ENCODE data around the gene AHRR. TPM values are rescaled to one million over a fixed set of nuclear protein-coding genes. Genes with fewer than 3 reads are reported as not detected.

The AHRR gene
- total and polyA plus RNA-seq, 9 donors: 1.4 to 6.9 (median 2.8) TPM

DNA sequence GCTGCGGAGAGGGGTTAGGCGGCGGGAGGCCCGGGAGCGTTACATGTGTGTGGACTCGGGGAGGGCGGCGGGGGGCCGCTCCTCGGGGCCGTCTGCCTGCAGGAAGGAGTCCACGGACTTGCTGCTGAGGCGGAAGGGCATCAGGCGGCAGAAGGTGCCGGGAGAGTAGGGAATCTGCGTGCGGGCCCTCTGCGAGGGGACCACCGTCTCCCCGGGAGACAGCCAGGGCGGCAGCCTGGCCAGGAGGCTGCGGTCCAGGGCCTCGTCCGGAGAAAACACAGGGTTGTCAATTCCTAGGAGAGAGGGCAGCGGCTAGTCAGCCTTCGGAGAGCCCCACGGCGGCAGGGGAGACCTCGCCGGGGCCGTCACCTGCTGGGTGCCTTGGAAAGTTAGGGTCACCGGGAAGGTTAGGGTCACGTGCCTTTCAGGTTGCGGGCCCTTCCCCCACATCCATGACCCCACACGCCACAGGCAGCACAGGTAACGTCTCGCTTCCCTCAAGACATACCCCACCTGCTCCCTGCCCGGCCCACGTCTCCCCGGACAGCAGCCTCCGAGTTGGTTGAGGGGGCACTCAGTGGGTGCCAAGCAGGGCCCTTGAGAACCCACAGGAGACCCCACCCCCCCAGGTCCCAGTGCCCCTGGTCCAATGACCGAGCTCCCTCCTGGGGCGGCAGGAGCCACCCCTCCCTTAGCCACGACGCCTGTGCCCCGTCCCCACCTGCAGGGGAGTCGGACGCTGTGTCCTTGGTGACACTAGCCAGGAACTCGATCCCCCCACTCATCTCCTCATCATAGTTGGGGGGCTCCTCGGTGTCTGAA is 153.5 kb downstream of the AHRR start:
- no peak overlapping the region for H3K27ac ChIP-seq (ENCODE audit: low read length)
- H3K9me3 ChIP-seq (replicated peaks; ENCODE audit: control insufficient read depth, low read depth, low read length): no peaks in the 10 kb centered on the region
- H3K4me1 ChIP-seq (ENCODE audit: control insufficient read depth, insufficient read depth, low read length): peaks cover 27% of the 10 kb centered on the region
- peaks cover 12% of the 10 kb centered on the region for H3K36me3 ChIP-seq (ENCODE audit: control insufficient read depth, insufficient read depth, low read length)
- WGBS (ENCODE audit: insufficient coverage): 2% methylated on average over 30 of the region's 50 CpGs
- DNase-seq: no peak
- H3K4me3 ChIP-seq (ENCODE audit: low read length): peak overlapping the region; percentile 27
- H3K27me3 ChIP-seq (ENCODE audit: control insufficient read depth, insufficient read depth, low read length): peaks cover 10% of the 10 kb centered on the region

- Histone ChIP-seq H3K36me3 (ENCODE audit: control insufficient read depth, insufficient read depth, low read length) (peaks cover 9% of the 10 kb centered on the region), H3K4me3 (ENCODE audit: low read length) (no peak overlapping the region), H3K9me3 (replicated peaks; ENCODE audit: control insufficient read depth, low read depth, low read length) (no peaks in the 10 kb centered on the region), H3K27ac (ENCODE audit: low read length) (no peak overlapping the region), H3K27me3 (ENCODE audit: control insufficient read depth, insufficient read depth, low read length) (peaks cover 10% of the 10 kb centered on the region), H3K4me1 (ENCODE audit: control insufficient read depth, insufficient read depth, low read length) (peaks cover 27% of the 10 kb centered on the region)
- 75% methylated on average over 6 of the region's 8 CpGs for WGBS (ENCODE audit: insufficient coverage)
- DNase-seq: no peak
Observed at GRCh38 chr5:475704-476101, 154.2 kb downstream of the AHRR start.

GRCh38 chr5:476102-476813 is 154.7 kb downstream of the AHRR start:
- Histone ChIP-seq H3K9me3 (replicated peaks; ENCODE audit: control insufficient read depth, low read depth, low read length) (no peaks in the 10 kb centered on the region), H3K4me3 (ENCODE audit: low read length) (no peak overlapping the region), H3K27me3 (ENCODE audit: control insufficient read depth, insufficient read depth, low read length) (peaks cover 10% of the 10 kb centered on the region), H3K36me3 (ENCODE audit: control insufficient read depth, insufficient read depth, low read length) (peaks cover 4% of the 10 kb centered on the region), H3K4me1 (ENCODE audit: control insufficient read depth, insufficient read depth, low read length) (peaks cover 25% of the 10 kb centered on the region), H3K27ac (ENCODE audit: low read length) (no peak overlapping the region)
- no peak for DNase-seq
- WGBS (ENCODE audit: insufficient coverage): 79% methylated on average over 51 of the region's 51 CpGs

- DNase-seq: no peak
- H3K27ac ChIP-seq (ENCODE audit: low read length): no peak overlapping the region
- WGBS (ENCODE audit: insufficient coverage): 65% methylated on average over 5 of the region's 9 CpGs
- no peaks in the 10 kb centered on the region for H3K36me3 ChIP-seq (ENCODE audit: control insufficient read depth, insufficient read depth, low read length)
- no peak overlapping the region for H3K4me3 ChIP-seq (ENCODE audit: low read length)
- H3K4me1 ChIP-seq (ENCODE audit: control insufficient read depth, insufficient read depth, low read length): peaks cover 20% of the 10 kb centered on the region
- peaks cover 10% of the 10 kb centered on the region for H3K27me3 ChIP-seq (ENCODE audit: control insufficient read depth, insufficient read depth, low read length)
- H3K9me3 ChIP-seq (replicated peaks; ENCODE audit: control insufficient read depth, low read depth, low read length): no peaks in the 10 kb centered on the region
Observed at GRCh38 chr5:476814-477175, 155.3 kb downstream of the AHRR start.

DNA sequence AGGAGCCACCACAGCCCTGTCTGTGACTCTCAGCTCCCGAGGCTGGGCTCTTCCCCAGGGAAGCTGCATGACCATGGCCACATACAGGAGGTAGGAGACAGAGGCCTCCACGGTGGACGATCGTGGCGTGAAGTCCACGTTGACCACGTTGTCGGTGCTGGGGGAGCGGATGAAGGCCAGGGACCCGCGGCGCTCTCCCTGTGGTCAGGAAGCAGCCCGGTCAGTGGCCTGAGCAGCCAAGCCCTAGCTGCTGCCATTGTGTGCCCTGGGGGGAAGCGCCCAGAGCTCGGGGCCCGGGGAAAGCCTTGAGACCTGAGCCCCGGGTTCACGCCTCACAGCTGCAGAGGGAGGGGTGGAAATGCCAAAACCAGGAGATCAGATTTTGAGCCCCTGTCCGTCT is 155.7 kb downstream of the AHRR start:
- no peak overlapping the region for H3K27ac ChIP-seq (ENCODE audit: low read length)
- no peak overlapping the region for H3K4me3 ChIP-seq (ENCODE audit: low read length)
- no peaks in the 10 kb centered on the region for H3K36me3 ChIP-seq (ENCODE audit: control insufficient read depth, insufficient read depth, low read length)
- WGBS (ENCODE audit: insufficient coverage): 84% methylated on average over 19 of the region's 19 CpGs
- H3K4me1 ChIP-seq (ENCODE audit: control insufficient read depth, insufficient read depth, low read length): peaks cover 15% of the 10 kb centered on the region
- H3K27me3 ChIP-seq (ENCODE audit: control insufficient read depth, insufficient read depth, low read length): peaks cover 10% of the 10 kb centered on the region
- no peaks in the 10 kb centered on the region for H3K9me3 ChIP-seq (replicated peaks; ENCODE audit: control insufficient read depth, low read depth, low read length)
- DNase-seq: no peak

DNA sequence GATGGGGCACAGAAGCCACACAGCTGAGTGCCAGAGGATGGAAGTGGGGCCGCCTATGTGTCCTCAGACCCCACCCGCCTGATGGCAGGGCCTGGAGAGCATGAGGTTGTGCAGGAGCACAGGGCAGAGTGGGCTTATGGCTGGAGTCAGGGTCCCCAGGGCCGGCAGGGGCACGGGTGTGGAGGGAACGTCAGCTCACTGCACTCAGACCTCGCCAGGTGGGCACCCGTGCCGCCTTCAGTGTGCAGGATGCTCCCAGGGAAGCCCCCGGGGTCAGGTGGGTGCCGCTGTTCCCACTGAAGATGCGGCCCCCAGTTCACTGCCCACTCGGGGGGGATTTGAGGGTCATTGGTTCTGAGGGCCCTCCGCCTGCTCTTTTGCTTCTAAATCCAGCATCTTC is 156.4 kb downstream of the AHRR start:
- no peak for DNase-seq
- no peaks in the 10 kb centered on the region for H3K9me3 ChIP-seq (replicated peaks; ENCODE audit: control insufficient read depth, low read depth, low read length)
- no peaks in the 10 kb centered on the region for H3K36me3 ChIP-seq (ENCODE audit: control insufficient read depth, insufficient read depth, low read length)
- peaks cover 10% of the 10 kb centered on the region for H3K27me3 ChIP-seq (ENCODE audit: control insufficient read depth, insufficient read depth, low read length)
- H3K27ac ChIP-seq (ENCODE audit: low read length): no peak overlapping the region
- 90% methylated on average over 10 of the region's 13 CpGs for WGBS (ENCODE audit: insufficient coverage)
- no peak overlapping the region for H3K4me3 ChIP-seq (ENCODE audit: low read length)
- peaks cover 14% of the 10 kb centered on the region for H3K4me1 ChIP-seq (ENCODE audit: control insufficient read depth, insufficient read depth, low read length)

GRCh38 chr5:478369-478981 is 157.0 kb downstream of the AHRR start:
- H3K27ac ChIP-seq (ENCODE audit: low read length): no peak overlapping the region
- H3K27me3 ChIP-seq (ENCODE audit: control insufficient read depth, insufficient read depth, low read length): peaks cover 10% of the 10 kb centered on the region
- H3K9me3 ChIP-seq (replicated peaks; ENCODE audit: control insufficient read depth, low read depth, low read length): no peaks in the 10 kb centered on the region
- H3K36me3 ChIP-seq (ENCODE audit: control insufficient read depth, insufficient read depth, low read length): no peaks in the 10 kb centered on the region
- no peak for DNase-seq
- 79% methylated on average over 8 of the region's 18 CpGs for WGBS (ENCODE audit: insufficient coverage)
- H3K4me1 ChIP-seq (ENCODE audit: control insufficient read depth, insufficient read depth, low read length): peaks cover 14% of the 10 kb centered on the region
- H3K4me3 ChIP-seq (ENCODE audit: low read length): no peak overlapping the region

GRCh38 chr5:478982-479535 is 157.5 kb downstream of the AHRR start:
- Histone ChIP-seq H3K4me3 (ENCODE audit: low read length) (no peak overlapping the region), H3K27ac (ENCODE audit: low read length) (no peak overlapping the region), H3K36me3 (ENCODE audit: control insufficient read depth, insufficient read depth, low read length) (no peaks in the 10 kb centered on the region), H3K9me3 (replicated peaks; ENCODE audit: control insufficient read depth, low read depth, low read length) (no peaks in the 10 kb centered on the region), H3K27me3 (ENCODE audit: control insufficient read depth, insufficient read depth, low read length) (peaks cover 10% of the 10 kb centered on the region), H3K4me1 (ENCODE audit: control insufficient read depth, insufficient read depth, low read length) (peaks cover 10% of the 10 kb centered on the region)
- 73% methylated on average over 15 of the region's 18 CpGs for WGBS (ENCODE audit: insufficient coverage)
- no peak for DNase-seq

DNA sequence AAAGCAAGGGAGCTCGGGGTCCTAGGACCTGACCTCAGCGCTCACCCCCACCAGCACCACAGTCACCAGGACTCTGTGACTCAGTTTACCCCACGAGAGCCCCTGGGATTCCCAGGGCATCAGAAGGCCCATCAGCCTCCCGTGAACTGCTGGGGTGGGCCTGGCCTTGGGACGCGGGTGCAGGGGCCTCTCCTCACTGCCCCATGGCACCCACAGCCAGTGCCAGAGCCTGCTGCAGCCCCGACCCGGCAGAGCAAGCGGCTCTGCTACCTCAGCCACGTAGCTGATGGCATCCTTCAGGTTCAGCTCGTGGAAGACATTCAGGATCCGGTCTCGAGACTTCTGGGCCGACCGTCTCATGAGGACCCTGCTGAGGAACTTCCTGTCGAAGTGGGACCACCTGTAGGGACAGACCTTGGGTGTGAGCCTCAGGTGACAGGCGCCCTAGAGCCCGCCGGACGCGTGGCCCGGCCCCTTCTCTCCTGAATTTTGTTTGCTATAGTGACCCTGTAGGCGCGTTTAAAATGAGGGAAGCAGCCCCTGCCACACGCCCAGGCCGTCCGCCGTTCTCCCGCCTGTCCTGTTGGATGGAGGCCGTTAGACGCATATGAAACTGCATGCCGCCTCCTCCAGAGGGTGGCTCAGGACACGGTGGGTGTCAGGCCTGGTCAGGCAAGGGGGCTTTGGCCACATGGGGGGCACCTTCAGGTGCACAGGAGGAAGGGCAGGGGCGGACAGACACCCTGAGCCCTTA is 158.2 kb downstream of the AHRR start:
- Histone ChIP-seq H3K36me3 (ENCODE audit: control insufficient read depth, insufficient read depth, low read length) (no peaks in the 10 kb centered on the region), H3K27me3 (ENCODE audit: control insufficient read depth, insufficient read depth, low read length) (peaks cover 11% of the 10 kb centered on the region), H3K4me1 (ENCODE audit: control insufficient read depth, insufficient read depth, low read length) (peaks cover 9% of the 10 kb centered on the region), H3K9me3 (replicated peaks; ENCODE audit: control insufficient read depth, low read depth, low read length) (no peaks in the 10 kb centered on the region), H3K27ac (ENCODE audit: low read length) (no peak overlapping the region), H3K4me3 (ENCODE audit: low read length) (no peak overlapping the region)
- DNase-seq: no peak
- whole genome bisulfite sequencing (ENCODE audit: insufficient coverage): 70% methylated on average over 33 of the region's 34 CpGs

All from muscle of leg (tissue), 11 donors.